K562 (cell line): ENCODE measurements around the gene CCL22. TPM values are rescaled to one million over a fixed set of nuclear protein-coding genes. Genes with fewer than 3 reads are reported as not detected.

Experiments
- ATAC-seq: fragments of 200-7000 bp; cut with Tn5 transposase; 3 replicates; pipeline ENCODE4 v1.9.1; 2020; ENCODE audit warnings: moderate library complexity
- BruUV-seq: library from RNA; stranded (reverse); fragments of 400-500 nt; replicated peaks from 2 replicates; lab custom pipeline; 2021; lab: Mats Ljungman, UMichigan
- CTCF ChIA-PET: fragments of 300-600 bp; formaldehyde crosslinking; extraction: SDS; loops from one replicate; lab custom pipeline; 2021; ENCODE audit warnings: low intra/inter-chr PET ratio; lab: Yijun Ruan, JAX
- POLR2A ChIA-PET: fragments of 300-600, 350-650 bp; sonication (Branson Sonifier 250); formaldehyde crosslinking; extraction: SDS; loops from one replicate; lab custom pipeline; 2021; ENCODE audit warnings: antibody characterized with exemption, inconsistent platforms; lab: Yijun Ruan, JAX
- DNase-seq, 4 experiments: peaks; one replicate each; pipeline versions ENCODE4 v3.0.0 to v3.0.0-alpha.2; 2011 to 2018; ENCODE audit warnings: low spot score in 3 of 4, mixed read lengths in 3 of 4; ENCODE audit errors: extremely low read depth in 1 of 4
- FAIRE-seq: peaks from 2 replicates; lab custom pipeline; 2011; peaks lifted over from hg19 to GRCh38; lab: Jason Lieb, UNC
- H2AFZ ChIP-seq: 2 replicates; pipeline ENCODE4 v1.6.0; 2011; ENCODE audit warnings: low read depth, low read length, control low read depth, inconsistent platforms
- H3K27ac ChIP-seq: fragments of 200-600 bp; 3 replicates; pipeline ENCODE4 v1.8.0; 2011; ENCODE audit warnings: low read depth, mild to moderate bottlenecking, control low read depth, inconsistent platforms, low read length, moderate library complexity, mixed read lengths; ENCODE audit errors: extremely low read depth
- H3K27me3 ChIP-seq, 2 experiments: fragments of 300-600 bp in 1 of 2; 2 replicates in 1 of 2; 3 replicates in 1 of 2; pipeline versions ENCODE4 v1.6.0 to v1.8.0; 2011; ENCODE audit warnings: inconsistent platforms in 2 of 2, low read length in 2 of 2, mild to moderate bottlenecking in 1 of 2, mixed read lengths in 1 of 2, moderate library complexity in 1 of 2; ENCODE audit not compliant: control insufficient read depth in 2 of 2, insufficient read depth in 2 of 2
- H3K36me3 ChIP-seq: fragments of 300-600 bp; 3 replicates; pipeline ENCODE4 v1.8.0; 2011; ENCODE audit warnings: mild to moderate bottlenecking, low read length, inconsistent platforms; ENCODE audit not compliant: control insufficient read depth, insufficient read depth
- H3K4me1 ChIP-seq, 2 experiments: fragments of 200-600 bp in 1 of 2; replicated peaks in 1 of 2; 2 replicates in 1 of 2; 3 replicates in 1 of 2; pipeline versions ENCODE4 v1.5.1 to v1.8.0; 2011; ENCODE audit warnings: inconsistent platforms in 2 of 2, low read length in 2 of 2, mild to moderate bottlenecking in 1 of 2, mixed read lengths in 1 of 2, moderate library complexity in 1 of 2; ENCODE audit not compliant: control insufficient read depth in 2 of 2, insufficient read depth in 2 of 2
- H3K4me2 ChIP-seq: 2 replicates; pipeline ENCODE4 v1.6.1; 2011; ENCODE audit warnings: low read length, control low read depth, inconsistent platforms, mixed read lengths; ENCODE audit not compliant: insufficient read depth
- H3K4me3 ChIP-seq: fragments of 200-600 bp; sonication (generic), shearing (Covaris generic); 2 replicates; pipeline ENCODE4 v1.5.1; 2016; ENCODE audit warnings: control low read depth, inconsistent platforms
- H3K79me2 ChIP-seq: fragments of 200-600 bp; 3 replicates; pipeline ENCODE4 v1.8.0; 2011; ENCODE audit warnings: low read length, inconsistent platforms; ENCODE audit not compliant: control insufficient read depth, insufficient read depth
- H3K9ac ChIP-seq, 2 experiments: 2 replicates each; pipeline versions ENCODE4 v1.6.0 to v1.6.1; 2011; ENCODE audit warnings: low read depth in 2 of 2, low read length in 2 of 2, control low read depth in 1 of 2, inconsistent platforms in 1 of 2, mild to moderate bottlenecking in 1 of 2, mixed read lengths in 1 of 2; ENCODE audit not compliant: insufficient read depth in 1 of 2
- H3K9me1 ChIP-seq: one replicate; pipeline ENCODE4 v1.6.0; 2011; ENCODE audit warnings: inconsistent platforms, mild to moderate bottlenecking, low read length, moderate library complexity; ENCODE audit not compliant: control insufficient read depth, insufficient read depth
- H3K9me3 ChIP-seq: replicated peaks from 2 replicates; pipeline ENCODE4 v1.5.1; 2011; ENCODE audit warnings: low read depth, low read length, inconsistent platforms; ENCODE audit not compliant: control insufficient read depth, insufficient read depth
- H4K20me1 ChIP-seq: replicated peaks from 2 replicates; pipeline ENCODE4 v1.6.1; 2011; ENCODE audit warnings: low read length, inconsistent platforms, mixed read lengths; ENCODE audit not compliant: control insufficient read depth, insufficient read depth
- C11orf30 ChIP-seq: fragments of 450-650 bp; IDR thresholded peaks from 2 replicates; pipeline ENCODE4 v1.6.1; 2016; ENCODE audit warnings: low read depth, mild to moderate bottlenecking
- IRF2 ChIP-seq: sonication (generic); formaldehyde crosslinking; IDR thresholded peaks from 2 replicates; pipeline ENCODE4 v1.8.1; 2022; ENCODE audit warnings: mild to moderate bottlenecking, missing genetic modification reagents
- KDM1A ChIP-seq, 2 experiments: fragments of 450-650 bp; IDR thresholded peaks; 2 replicates each; pipeline ENCODE4 v1.6.1; 2016; ENCODE audit warnings: mild to moderate bottlenecking in 2 of 2
- MAZ ChIP-seq, 2 experiments: fragments of 450-650 bp in 1 of 2; sonication (generic) in 1 of 2; formaldehyde crosslinking; IDR thresholded peaks in 1 of 2; conservative IDR thresholded peaks in 1 of 2; 2 replicates each; pipeline versions ENCODE4 v1.4.0 to v1.5.0; 2020; ENCODE audit warnings: mild to moderate bottlenecking in 1 of 2, missing genetic modification reagents in 1 of 2
- MEF2A ChIP-seq: IDR thresholded peaks from 2 replicates; pipeline ENCODE4 v1.6.1; 2011; ENCODE audit warnings: low read depth, mild to moderate bottlenecking, low read length, moderate library complexity; ENCODE audit not compliant: control insufficient read depth
- RBM22 ChIP-seq: fragments of 200-400 bp; formaldehyde crosslinking; IDR thresholded peaks from 2 replicates; pipeline ENCODE4 v1.6.1; 2018; ENCODE audit warnings: low read length, low read depth; ENCODE audit not compliant: poor library complexity, severe bottlenecking
- ZBTB8A ChIP-seq: fragments of 450-650 bp; IDR thresholded peaks from 2 replicates; pipeline ENCODE4 v1.6.1; 2018; ENCODE audit warnings: mild to moderate bottlenecking, moderate library complexity; ENCODE audit not compliant: partially characterized antibody
- ZNF311 ChIP-seq: fragments of 250-450 bp; sonication (Bioruptor Pico); IDR thresholded peaks from 2 replicates; pipeline ENCODE4 v1.4.0; 2020; ENCODE audit warnings: mild to moderate bottlenecking, moderate library complexity
- WGBS: fragments of 100-300 bp; shearing (Covaris generic); methylation state at CpG from one replicate; pipeline ENCODE4 v1.1.6; 2016; ENCODE audit warnings: low coverage, mixed read lengths; ENCODE audit not compliant: insufficient coverage; ENCODE audit errors: missing lambda C conversion rate; 5-methylcytosine and 5-hydroxymethylcytosine counted together
- in situ Hi-C: fragments of 300-500 bp; cut with MboI; formaldehyde crosslinking; loops from 4 replicates; pipeline ENCODE4 v1.15.0; 2018; ENCODE audit warnings: inconsistent platforms, mixed read lengths
- intact Hi-C: fragments of 100-400 bp; cut with micrococcal nuclease; formaldehyde crosslinking; loops from 2 replicates; pipeline ENCODE4 v1.14.2; 2022
- polyA plus RNA-seq, 8 experiments: library from polyadenylated mRNA; depleted of rRNA in 4 of 8; stranded (reverse) in 5 of 8; unstranded in 3 of 8; fragments of >200 nt; fragmentation: Nextera tagmentation in 2 of 8; fragmentation: Illumina TruSeq in 1 of 8; extraction: Ambion mirVana in 2 of 8; extraction: Trizol in 1 of 8; gene quantifications; 2 replicates each; pipeline versions ENCODE4 v1.2.1 to v1.2.3, GENCODE V29; 2011 to 2014; ENCODE audit warnings: inconsistent platforms in 1 of 8, missing spikeins in 1 of 8
- total RNA-seq, 7 experiments: library from RNA; depleted of rRNA in 6 of 7; stranded (reverse); fragments of >200 nt in 6 of 7; fragmentation: Illumina TruSeq in 2 of 7; extraction: Trizol in 2 of 7; gene quantifications; 2 replicates each; pipeline versions ENCODE4 v1.2.1 to v1.2.3, GENCODE V29; 2011 to 2021; ENCODE audit warnings: low replicate concordance in 1 of 7

CCL22 gene
- total and polyA plus RNA-seq, 9 of the 15 experiments (the other 6 are each of a cell fraction or from before 2014, with no cell fraction given): 0.04 to 0.29 (median 0.06) TPM; not detected in 5

GRCh38 chr16:57313509-57313908, 45.1 kb upstream of the CCL22 start:
- DNase-seq: no peak
- CTCF ChIA-PET: no interaction called here
- Histone ChIP-seq H3K27me3 (peaks cover 0 to 10% of the 10 kb centered on the region in 2 experiments; a peak in 2 of 5 replicates), H4K20me1 (no peaks in the 10 kb centered on the region), H3K27ac (no peak overlapping the region), H3K4me3 (no peak overlapping the region), H3K4me1 (no peaks in the 10 kb centered on the region), H2AFZ (no peak overlapping the region), H3K9me3 (no peaks in the 10 kb centered on the region), H3K36me3 (no peaks in the 10 kb centered on the region), H3K9me1 (no peaks in the 10 kb centered on the region), H3K9ac (no peak overlapping the region), H3K79me2 (no peaks in the 10 kb centered on the region), H3K4me2 (no peak overlapping the region)
- WGBS: 0% methylated on average over 2 of the region's 2 CpGs
- POLR2A ChIA-PET: no interaction called here
- no peak for TF ChIP-seq ZNF311
- TF ChIP-seq IRF2 (CRISPR knock-in tag): no peak
- TF ChIP-seq C11orf30: no peak
- no peak for TF ChIP-seq MEF2A
- peak in 1 of 2 experiments; percentile 61; a peak in 1 of 4 replicates for TF ChIP-seq KDM1A (IDR thresholded peaks at IDR 0.05)
- no peak for TF ChIP-seq RBM22
- no peak for TF ChIP-seq MAZ (CRISPR knock-in tag; conservative IDR thresholded peaks at IDR 0.05 in 1 of 2, IDR thresholded peaks at IDR 0.05 in 1 of 2)
- TF ChIP-seq ZBTB8A: no peak
- intact Hi-C loops (no loop called here), in situ Hi-C loops (no loop called here)
- no TSS peak for BruUV-seq
- no peak for ATAC-seq
- no peak for FAIRE-seq
